Mucosa of descending colon (tissue), 3 donors: ENCODE measurements around the gene UNC5C. TPM values are rescaled to one million over a fixed set of nuclear protein-coding genes. Genes with fewer than 3 reads are reported as not detected.
A peak's percentile ranks its signal among the peaks of the same experiment; 100 is the strongest.

Experiments used
- ATAC-seq: fragments of 200-7000 bp; cut with Tn5 transposase; one replicate; pipeline ENCODE4 v1.9.1; 2020; ENCODE audit warnings: mild to moderate bottlenecking, moderate library complexity
- DNase-seq, 3 donors: peaks; one replicate each; pipeline ENCODE4 v3.0.0-alpha.2; 2020
- H3K36me3 ChIP-seq: fragments of 200-600 bp; one replicate; pipeline ENCODE4 v1.8.0; 2021; ENCODE audit warnings: low read depth, mild to moderate bottlenecking
- H3K4me1 ChIP-seq: fragments of 200-600 bp; one replicate; pipeline ENCODE4 v1.8.0; 2021; ENCODE audit warnings: low read depth, mild to moderate bottlenecking
- H3K4me3 ChIP-seq: fragments of 200-600 bp; one replicate; pipeline ENCODE4 v1.8.0; 2021; ENCODE audit warnings: mild to moderate bottlenecking
- H3K9me3 ChIP-seq: fragments of 200-600 bp; one replicate; pipeline ENCODE4 v1.8.0; 2021; ENCODE audit warnings: mild to moderate bottlenecking
- intact Hi-C, 2 donors: fragments of 100-400 bp; cut with DNase I in 1 of 2; cut with micrococcal nuclease in 1 of 2; formaldehyde crosslinking; loops; one replicate each; pipeline versions ENCODE4 v1.11.0 to v1.11.1; 2022; cut with DNase I, micrococcal nuclease
- total RNA-seq, 3 donors: library from RNA; stranded (reverse); fragmentation: NEBNext Ultra II Directional in 2 of 3; extraction: Animal tissue kit (Norgen Biotek cat#: 25700) in 2 of 3; gene quantifications; one replicate each; pipeline versions ENCODE4 v1.2.1 to v1.2.4, GENCODE V29; 2021 to 2023
- TF ChIP-seq, protein P1 (sequence below): fragments of 200-600 bp; IDR thresholded peaks from one replicate; pipeline ENCODE4 v1.8.0; 2022; ENCODE audit warnings: antibody characterized with exemption, mild to moderate bottlenecking
- donor health status: DM: no; HTN: no; CAD: no; lungs with moderate emphysema.
- donor health status: DM: no; HTN: no; CAD: no.
- donor health status: DM: no; HTN: yes; CAD: no.

The UNC5C gene
- total RNA-seq, 3 donors from 2014 or later: 3.1 to 7.2 (median 4.6) TPM

DNA sequence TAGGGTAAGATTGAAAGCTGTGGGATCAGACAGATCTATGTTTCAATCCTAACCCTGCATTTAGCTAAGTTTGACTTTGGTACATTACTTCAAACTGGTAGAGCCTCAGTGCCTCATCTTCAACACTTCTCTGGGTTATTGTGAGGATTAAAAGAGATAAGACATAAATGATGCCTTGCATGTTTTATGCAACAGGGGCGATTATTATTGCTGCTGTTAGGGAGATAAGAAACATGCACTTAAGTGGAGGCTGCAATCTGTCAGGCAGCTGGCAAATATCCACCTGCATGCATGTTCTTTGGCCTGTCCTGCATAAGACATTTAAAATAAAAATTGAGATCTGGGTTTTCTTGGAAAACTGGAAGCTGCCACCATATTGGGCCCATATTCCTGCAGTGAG is 24.6 kb downstream of the UNC5C start:
- intact Hi-C loops: no loop called here
- Histone ChIP-seq H3K9me3 (no peaks in the 10 kb centered on the region), H3K4me3 (no peak overlapping the region), H3K36me3 (no peaks in the 10 kb centered on the region), H3K4me1 (no peaks in the 10 kb centered on the region)
- DNase-seq (no peak), ATAC-seq (no peak)
- TF ChIP-seq, protein P1, sequence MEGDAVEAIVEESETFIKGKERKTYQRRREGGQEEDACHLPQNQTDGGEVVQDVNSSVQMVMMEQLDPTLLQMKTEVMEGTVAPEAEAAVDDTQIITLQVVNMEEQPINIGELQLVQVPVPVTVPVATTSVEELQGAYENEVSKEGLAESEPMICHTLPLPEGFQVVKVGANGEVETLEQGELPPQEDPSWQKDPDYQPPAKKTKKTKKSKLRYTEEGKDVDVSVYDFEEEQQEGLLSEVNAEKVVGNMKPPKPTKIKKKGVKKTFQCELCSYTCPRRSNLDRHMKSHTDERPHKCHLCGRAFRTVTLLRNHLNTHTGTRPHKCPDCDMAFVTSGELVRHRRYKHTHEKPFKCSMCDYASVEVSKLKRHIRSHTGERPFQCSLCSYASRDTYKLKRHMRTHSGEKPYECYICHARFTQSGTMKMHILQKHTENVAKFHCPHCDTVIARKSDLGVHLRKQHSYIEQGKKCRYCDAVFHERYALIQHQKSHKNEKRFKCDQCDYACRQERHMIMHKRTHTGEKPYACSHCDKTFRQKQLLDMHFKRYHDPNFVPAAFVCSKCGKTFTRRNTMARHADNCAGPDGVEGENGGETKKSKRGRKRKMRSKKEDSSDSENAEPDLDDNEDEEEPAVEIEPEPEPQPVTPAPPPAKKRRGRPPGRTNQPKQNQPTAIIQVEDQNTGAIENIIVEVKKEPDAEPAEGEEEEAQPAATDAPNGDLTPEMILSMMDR: no peak

- H3K4me3 ChIP-seq: no peak overlapping the region
- H3K36me3 ChIP-seq: no peaks in the 10 kb centered on the region
- intact Hi-C loops: no loop called here
- TF ChIP-seq, protein P1: no peak
- DNase-seq: no peak
- ATAC-seq: peak; percentile 13
- H3K9me3 ChIP-seq: no peaks in the 10 kb centered on the region
- H3K4me1 ChIP-seq: no peaks in the 10 kb centered on the region
Observed at GRCh38 chr4:95522682-95523530, 25.9 kb downstream of the UNC5C start.

DNA sequence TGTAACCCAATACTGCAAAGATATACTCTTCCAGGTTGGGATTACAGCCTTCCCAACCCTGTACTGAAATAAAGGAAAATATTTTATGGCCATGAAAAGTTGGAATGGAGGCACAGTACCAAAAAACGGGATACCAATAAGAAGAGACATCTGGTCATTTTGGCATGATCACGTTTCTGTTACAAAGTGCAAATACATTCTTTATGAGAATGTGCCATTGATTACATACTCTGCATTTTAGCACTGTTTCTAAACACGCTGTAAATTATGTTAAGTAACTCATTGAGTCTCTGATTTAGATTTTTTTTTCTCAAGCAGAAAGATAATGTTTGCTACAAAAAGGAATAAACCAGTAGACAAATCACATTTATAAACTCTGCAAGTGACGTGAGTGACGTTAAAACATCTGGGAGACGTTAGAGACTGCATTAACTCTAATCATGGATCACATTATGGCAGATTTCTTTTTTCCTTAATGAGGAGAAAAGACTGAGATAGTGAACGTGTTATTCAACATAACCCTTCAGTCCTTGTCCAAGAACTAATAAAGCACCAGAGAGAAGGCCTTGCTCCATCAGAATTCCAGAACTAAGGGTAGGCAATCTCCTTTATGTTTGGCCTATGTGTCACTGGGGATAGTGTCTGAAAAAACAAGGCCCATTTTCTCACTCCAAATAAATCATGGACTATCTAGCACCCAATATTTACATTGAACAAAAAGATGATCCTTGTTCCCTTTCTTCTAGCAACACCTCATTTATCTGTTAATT is 31.0 kb downstream of the UNC5C start:
- H3K9me3 ChIP-seq: no peaks in the 10 kb centered on the region
- TF ChIP-seq, protein P1: no peak
- H3K4me3 ChIP-seq: no peak overlapping the region
- H3K36me3 ChIP-seq: no peaks in the 10 kb centered on the region
- no peak for DNase-seq
- intact Hi-C loops: no loop called here
- no peaks in the 10 kb centered on the region for H3K4me1 ChIP-seq
- no peak for ATAC-seq

DNA sequence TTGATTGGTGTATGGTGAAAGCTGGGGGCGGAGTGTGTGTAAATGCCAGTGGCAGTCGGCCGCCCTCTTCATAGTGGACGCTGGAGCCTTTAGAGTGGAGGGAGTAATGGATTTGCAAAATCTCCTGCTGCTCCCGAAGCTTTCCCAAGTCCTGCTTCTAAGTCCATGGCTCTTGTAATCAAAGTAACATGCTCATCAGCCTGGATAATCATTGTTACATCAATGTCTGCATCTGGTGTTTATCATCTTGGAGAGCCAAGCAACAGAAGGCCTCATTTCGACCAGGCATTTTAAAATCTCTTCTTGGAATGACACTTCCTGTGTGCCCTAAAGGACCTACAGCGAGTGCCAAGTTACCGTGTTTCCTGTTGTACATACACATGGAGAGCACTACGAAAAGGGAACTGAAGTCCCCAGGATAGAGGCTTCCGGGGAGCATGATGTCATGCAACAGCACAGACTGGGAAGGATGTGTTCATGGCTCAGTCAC is 32.2 kb downstream of the UNC5C start:
- TF ChIP-seq, protein P1: no peak
- intact Hi-C loops: no loop called here
- no peaks in the 10 kb centered on the region for H3K4me1 ChIP-seq
- DNase-seq (no peak), ATAC-seq (peak; percentile 27)
- no peak overlapping the region for H3K4me3 ChIP-seq
- H3K9me3 ChIP-seq: no peaks in the 10 kb centered on the region
- H3K36me3 ChIP-seq: no peaks in the 10 kb centered on the region

DNA sequence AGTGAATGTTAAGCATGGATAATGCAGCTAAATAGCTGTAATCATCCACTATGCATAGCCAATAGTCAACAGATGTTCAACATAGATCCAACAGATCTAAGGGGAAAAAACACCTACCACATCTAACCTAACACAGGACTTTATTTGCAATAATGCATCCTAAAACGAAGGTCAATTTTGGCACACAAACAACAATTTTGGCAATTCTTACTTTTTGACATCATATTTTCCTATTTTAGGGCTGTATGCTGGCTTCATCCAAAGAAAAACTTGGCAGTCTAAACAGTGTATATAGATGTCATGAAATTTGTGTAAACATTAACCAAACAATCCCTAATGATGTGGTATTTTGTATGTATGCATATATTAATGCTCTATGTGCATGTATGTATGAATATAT is 33.2 kb downstream of the UNC5C start:
- DNase-seq (no peak), ATAC-seq (no peak)
- TF ChIP-seq, protein P1: no peak
- no peaks in the 10 kb centered on the region for H3K4me1 ChIP-seq
- no peak overlapping the region for H3K4me3 ChIP-seq
- no peaks in the 10 kb centered on the region for H3K36me3 ChIP-seq
- H3K9me3 ChIP-seq: no peaks in the 10 kb centered on the region
- intact Hi-C loops: no loop called here
